ENCODE results near the gene ACSF2.

The ACSF2 gene

DNA sequence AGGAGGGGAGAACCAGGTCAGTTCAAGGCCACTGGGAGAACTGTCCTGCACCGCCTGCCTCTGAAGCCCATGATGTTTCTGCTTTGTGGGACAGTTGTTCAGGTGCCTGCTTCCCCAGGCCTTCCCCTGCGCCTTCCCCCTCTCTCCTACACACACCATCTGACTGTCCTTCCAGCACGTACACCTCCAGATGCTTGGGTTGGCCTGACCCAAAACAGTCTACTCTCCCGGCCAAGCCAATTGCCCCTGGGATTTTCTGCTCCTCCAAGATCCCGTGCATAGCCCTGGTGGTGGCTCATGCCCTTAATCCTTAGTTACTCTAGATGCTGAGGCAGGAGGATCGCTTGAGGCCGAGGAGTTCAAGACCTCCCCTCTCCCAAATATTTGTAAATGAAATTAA lies 52.0 kb downstream of the ACSF2 start:
- no peak for DNase-seq (ENCODE audit: low read depth in 2 of 2)

DNA sequence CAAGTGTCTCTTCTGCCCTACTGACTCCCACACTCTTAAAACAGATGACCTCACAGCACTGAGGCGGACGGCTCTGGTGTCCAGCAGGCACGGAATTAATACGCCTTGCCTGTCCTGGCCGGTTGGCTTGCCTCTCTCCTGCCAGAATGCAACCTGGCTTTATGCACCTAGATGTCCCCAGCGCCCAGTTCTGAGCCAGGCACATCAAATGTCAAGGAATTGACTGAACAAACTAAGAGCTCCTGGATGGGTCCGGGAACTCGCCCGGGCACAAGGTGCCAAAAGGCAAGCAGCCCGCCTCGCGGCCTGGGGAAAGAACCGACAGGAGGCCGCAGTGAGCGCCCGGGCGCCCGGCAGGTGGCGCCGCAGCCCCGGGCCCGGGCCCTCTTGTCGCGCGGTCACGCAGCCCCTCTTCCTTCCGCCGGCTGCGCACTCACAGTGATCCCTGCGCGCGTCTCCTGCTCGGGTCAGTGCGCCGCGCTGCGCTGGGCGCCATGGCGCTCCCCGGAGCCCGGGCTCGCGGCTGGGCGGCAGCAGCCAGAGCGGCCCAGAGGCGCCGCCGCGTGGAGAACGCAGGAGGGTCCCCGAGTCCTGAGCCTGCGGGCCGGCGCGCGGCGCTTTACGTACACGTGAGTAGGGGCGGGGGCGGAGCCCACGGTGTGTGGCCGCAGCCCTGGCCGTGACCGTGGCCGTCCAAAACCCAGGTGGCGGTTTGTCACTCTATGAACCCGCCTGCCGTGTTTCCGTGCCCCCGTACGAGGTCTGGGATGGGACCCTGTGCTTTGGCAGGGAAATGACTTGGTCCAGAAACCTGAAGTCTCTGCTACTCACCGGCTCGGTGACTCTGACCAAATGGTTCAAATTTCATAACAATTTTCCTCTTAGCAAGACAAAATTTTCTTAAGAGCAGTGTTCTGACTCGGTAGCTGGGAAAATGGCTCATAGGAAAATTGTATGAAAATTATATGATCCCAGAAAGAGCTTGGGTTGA lies 52.7 kb downstream of the ACSF2 start, which contains the start of gene RSAD1:
TSS of gene RSAD1 (plus strand) at position 470 of the 991 bp plus-strand sequence. CDS start at position 495, 25 bp downstream.
- peak; percentile 79 for DNase-seq (ENCODE audit: low read depth in 2 of 2)

DNA sequence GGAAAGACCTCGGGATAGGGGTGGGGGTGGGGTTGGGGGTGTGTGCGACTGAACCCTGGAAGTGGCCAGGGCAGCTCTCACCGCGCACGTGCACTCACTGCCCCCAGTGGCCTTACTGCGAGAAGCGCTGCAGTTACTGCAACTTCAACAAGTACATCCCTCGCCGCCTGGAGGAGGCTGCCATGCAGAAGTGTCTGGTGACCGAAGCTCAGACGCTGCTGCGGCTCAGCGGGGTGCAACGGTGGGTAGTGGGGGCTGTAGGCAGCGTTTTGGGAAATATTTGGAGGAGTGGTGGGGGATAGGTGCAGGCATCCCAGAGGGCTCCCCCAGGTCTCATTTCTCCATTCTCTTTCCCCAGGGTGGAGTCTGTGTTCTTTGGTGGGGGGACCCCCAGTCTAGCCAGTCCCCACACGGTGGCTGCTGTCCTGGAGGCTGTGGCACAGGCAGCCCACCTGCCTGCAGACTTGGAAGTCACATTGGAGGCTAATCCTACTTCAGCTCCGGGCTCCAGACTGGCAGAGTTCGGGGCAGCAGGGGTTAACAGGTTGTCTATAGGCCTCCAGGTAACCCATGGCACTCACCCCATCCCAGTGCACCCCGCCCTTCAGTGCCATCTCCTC lies 53.6 kb downstream of the ACSF2 start:
- DNase-seq (ENCODE audit: low read depth in 2 of 2), result peak; percentile 40 to 51

DNA sequence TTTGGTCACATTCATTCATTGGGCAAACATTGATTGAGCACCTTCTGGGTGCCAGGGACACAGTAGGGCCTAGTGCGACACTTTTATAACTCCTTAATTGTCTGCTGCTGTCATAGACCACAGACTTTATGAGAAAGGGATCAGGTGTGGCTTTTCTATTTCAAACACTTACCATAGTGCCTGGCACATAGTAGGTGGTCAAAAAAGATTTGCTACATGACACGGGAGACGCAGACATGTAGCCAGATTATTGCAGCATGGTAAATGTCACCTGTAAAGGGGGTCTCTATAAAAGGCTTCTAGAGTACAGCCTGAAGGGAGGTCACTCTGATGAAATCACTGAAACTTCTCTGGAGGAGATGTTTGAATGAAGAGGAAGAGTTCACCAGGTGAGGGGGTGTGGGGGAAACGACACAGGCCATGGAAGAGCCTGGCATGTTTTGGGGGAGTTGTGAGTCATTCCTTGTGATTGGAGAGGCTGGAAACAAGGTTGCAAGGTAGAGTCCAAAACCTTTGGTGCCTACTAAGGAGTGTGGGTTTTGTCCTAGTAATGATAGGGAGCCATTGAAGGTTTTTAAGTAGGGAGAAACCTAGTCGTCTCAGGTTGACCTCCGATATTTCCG lies 54.2 kb downstream of the ACSF2 start:
- no peak for DNase-seq (ENCODE audit: low read depth in 2 of 2)

DNA sequence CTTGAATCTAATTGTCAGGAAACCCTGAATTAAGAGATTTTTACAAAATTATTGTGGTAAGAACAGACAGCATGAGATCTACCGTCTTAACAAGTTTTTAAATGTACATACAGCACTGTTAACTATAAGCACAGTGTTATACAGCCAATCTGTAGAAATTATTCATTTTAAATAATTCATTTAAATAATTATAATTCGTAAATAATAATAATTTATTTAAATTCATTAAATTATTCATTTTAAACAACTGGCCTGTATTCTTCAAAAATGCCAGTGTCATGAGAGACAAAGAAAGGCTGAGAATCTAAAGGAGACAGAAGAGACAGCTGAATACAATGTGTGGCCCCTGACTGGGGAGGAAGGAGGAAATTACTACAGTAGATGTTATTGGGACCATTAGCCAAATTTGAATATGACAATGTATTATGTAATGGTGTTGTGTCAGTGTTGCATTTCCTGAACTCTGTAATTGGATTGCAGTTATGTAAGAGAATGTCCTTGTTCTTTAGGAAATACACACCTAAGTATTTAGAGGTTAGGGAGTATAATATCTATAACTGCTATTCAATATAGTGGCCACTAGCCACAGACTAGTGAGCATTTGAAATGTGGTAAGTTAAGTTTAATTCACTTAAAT lies 55.0 kb downstream of the ACSF2 start:
- DNase-seq (ENCODE audit: low read depth in 2 of 2), result no peak

DNA sequence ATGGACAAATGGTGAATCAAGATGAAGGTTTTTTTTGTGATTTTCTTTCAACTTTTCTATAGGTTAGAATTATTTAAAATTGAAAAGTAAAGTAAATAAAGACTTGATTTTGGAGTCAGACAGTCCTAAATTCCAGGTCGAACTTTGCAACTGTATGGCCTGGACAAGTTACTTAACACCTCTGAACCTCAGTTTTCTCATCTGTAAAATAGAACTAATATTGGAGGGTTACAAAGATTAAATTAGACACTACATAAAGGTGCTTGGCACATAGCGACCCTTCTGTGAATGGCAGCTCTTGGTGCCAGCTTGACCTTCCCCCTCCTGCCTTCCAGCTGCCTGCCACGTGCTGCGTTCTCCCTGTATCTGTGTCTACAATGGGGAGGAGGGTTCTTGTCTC lies 55.6 kb downstream of the ACSF2 start:
- no peak for DNase-seq (ENCODE audit: low read depth in 2 of 2)

DNA sequence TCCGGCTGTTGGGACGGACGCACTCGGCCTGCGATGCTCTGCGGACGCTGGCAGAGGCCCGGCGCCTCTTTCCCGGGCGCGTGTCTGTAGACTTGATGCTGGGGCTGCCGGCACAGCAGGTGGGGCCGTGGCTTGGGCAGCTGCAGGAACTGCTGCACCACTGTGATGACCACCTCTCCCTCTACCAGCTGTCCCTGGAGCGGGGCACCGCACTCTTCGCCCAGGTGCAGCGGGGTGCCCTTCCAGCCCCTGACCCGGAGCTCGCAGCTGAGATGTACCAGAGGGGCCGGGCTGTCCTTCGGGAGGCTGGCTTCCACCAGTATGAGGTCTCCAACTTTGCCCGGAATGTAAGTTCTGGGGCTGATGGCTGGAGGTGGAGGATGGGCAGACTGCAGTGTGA lies 56.1 kb downstream of the ACSF2 start:
- no peak for DNase-seq (ENCODE audit: low read depth in 2 of 2)

DNA sequence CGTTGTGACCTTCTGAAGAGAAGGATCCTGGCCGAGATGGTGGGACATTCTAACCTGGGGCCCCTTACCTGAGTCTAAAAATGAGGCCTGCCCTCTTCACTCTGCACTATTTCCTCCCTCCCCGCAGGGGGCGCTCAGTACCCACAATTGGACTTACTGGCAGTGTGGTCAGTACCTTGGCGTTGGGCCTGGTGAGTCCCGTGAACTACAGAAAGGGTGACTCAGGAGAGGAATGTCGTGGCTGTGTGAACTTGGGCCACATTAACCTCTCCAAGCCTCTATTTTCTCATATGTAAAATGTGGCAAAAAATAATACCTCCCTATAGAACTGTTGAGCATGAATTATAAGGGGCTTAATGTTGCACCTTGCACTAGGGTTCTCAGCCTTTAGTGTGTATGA lies 56.5 kb downstream of the ACSF2 start:
- DNase-seq (ENCODE audit: low read depth in 2 of 2), result peak; percentile 59 to 71

DNA sequence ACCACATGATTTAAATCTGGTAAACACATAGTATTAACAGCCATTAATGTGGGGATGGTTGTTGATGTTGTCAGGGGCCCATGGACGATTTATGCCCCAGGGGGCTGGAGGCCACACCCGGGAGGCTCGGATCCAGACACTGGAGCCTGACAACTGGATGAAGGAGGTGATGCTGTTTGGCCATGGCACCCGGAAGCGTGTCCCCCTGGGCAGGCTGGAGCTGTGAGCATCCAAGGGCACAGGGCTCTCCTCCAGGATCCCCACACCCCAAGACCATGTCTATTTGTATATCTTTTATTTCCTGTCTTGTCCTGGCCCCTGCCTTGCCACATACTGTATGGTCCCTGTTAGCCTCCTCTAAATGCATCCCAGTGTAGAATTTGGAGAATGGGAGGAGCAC lies 57.2 kb downstream of the ACSF2 start:
- no peak for DNase-seq (ENCODE audit: low read depth in 2 of 2)

DNA sequence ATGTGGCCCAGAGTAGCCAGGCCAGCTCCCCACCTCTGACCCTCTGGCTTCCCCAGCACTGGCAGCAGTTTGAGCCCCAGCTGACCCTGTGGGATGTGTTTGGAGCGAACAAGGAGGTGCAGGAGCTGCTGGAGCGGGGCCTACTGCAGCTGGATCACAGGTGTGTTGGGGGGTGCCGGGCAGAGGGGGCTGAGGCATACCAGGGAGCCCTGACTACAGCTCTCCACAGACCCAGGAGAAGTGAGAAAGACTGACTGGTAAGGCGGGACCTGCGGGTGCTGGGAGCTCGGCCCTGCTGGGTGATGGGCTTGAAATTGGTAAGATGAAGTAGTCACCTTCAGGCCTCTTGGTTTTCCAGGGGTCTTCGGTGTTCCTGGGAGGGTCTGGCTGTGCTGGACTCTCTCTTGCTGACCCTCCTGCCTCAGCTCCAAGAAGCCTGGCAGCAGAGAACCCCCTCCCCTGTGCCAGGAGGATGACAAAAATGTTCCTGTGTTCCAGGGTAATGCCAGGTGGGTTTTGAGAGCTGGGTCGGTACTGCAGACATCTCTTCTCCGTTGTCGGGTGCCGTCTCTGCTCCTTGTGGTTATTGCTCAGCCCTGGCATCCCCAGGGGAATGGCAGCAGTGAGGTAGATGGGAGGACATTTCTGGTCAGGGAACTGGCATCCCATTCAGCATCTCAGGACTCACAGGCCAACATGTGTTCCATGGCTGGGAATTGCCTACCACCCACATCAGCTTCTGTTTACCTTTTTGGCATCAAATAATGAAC lies 58.6 kb downstream of the ACSF2 start:
- no peak for DNase-seq (ENCODE audit: low read depth in 2 of 2)

DNA sequence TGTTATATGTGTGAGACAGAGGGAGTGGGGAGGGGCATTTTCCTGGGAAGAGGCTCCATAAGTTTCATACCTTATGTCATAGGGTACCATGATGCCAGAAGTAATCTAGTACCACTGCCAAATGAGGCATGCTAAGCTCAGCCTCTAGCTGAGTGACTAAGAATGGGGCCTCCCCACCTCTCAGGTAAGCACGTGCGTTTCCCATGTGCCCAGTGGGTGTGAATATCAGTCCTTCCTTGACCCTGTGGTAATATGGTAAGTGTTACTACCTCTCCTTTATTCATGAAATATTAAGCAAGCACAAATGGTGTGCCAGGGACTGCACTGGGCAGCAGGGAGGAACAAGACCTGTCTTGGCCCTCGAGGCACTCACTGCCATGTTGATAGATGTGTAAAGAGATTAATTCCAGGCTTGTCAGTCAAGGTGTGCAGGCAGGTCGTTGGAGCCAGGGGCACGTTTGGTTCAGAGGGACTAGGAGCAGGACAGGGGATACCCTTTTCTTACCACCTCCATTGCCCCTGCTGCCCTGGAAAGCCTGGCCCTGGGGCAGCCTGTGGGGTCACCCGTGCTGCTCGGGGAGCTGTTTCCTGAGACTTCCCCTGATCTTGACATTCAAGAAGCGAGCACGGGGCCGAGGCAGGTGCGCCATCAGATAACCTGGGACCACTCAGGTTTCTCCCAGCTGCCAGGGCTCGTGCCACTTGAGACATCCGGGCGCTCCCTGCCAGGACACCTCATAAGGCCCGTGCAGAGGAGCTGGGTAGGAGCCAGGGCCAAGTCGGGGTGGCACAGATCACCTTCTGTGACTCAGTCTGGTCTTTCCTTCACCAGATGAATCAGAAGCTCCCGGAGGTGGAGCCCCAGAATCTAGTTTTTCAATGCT lies 61.4 kb downstream of the ACSF2 start:
- DNase-seq (ENCODE audit: low read depth in 2 of 2), result no peak

DNA sequence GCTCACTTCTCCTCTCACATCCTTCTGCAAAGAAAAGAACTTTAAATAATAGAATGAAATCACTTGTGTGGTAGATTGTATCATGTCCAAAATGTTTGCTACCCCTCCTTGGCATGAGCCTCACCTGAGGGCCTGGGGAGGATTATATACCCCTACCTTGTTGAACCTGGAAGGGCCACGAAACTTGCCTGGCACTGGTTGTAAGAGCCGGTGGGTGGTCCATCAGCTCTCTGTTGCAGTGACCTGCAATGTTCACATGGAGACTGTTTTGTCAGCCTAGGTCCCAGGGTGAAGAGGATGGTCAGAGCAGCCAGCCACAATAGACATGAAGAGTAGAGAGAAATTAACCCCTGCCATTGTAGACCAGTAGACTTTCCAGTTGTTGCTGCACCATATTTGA lies 62.9 kb downstream of the ACSF2 start:
- no peak for DNase-seq (ENCODE audit: low read depth in 2 of 2)

DNA sequence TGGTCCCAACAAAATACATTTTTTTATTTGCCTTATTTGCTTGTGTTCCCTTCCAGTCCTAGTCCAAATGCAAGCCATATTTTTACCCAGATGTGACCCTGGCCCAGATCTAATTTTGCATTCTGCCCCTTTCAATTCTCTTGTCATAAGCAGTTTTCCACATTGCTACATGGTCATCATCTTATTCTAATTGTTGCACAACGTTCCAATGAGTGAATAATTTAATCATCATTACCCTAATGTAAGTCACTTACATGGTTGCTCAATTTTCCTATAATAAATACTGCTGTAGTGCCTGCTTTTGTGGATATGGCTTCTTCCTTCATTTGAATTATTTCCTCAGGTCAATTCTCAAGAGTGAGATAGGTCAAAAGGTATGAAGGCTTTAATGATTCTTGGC lies 65.5 kb downstream of the ACSF2 start:
- DNase-seq (ENCODE audit: low read depth in 2 of 2), result no peak

DNA sequence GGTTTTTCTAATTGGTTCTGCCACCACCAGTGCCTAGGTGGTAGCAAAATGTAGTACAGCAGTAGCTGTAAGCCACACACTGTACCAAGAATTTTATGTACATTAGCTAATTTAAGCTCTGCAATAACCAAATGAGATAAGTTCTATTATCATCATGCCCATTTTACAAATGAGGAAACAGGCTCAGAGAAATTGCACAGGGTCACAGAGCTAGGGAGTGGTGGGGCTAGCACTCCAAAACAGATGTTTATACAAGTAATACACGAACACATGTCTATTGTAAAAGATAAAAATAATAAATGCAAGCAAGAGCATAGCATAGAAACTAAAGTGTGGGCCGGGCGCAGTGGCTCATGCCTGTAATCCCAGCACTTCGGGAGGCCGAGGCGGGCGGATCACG lies 66.2 kb downstream of the ACSF2 start:
- no peak for DNase-seq (ENCODE audit: low read depth in 2 of 2)

DNA sequence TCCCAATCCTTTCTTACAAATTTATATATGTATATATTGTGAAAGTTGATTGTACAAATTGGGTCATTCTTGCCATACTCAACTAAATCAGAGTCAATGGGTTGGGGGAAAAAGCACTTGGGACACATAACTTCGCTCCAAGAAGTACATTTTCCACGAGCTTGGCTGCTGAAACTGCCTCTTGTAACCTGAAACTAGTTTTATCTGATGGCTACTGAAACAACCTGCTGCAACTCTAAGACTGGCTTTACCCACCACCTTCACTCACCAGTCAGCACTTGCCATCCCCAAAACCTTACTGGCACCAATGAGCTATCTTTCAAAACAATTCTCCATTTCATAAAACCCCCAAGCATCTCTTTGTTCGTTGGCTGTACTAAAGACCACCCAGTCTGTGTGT lies 67.7 kb downstream of the ACSF2 start:
- no peak for DNase-seq (ENCODE audit: low read depth in 2 of 2)

DNA sequence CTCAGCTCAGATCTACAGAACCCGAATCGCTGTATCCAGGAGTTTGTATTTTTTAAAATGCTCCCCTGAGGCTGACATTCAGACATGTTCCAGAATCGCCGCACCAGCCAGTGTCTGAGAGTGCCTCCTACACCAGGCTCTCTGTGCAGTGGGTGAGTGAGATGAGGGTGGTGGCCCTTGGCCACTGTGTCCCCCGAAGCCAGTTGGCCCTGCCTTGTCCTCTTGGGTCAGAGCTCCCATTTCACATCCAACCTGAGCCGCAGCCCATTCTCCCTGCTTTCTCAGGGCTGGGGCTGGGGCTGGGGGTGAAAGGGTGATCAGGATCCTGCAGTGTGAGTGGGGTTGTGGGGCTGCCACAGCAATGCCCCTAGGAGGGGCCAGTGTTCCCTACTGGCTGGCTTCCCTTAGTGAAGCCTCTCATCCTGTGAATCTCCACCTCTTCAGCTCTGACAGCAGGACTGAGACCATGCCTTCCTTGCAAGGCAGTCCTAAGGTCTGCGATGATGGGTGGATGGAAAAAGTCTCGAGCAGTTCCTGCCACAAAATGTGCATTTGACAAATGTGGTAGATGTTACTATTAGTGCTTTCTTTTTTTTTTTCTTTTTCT lies 69.3 kb downstream of the ACSF2 start:
- no peak for DNase-seq (ENCODE audit: low read depth in 2 of 2)

DNA sequence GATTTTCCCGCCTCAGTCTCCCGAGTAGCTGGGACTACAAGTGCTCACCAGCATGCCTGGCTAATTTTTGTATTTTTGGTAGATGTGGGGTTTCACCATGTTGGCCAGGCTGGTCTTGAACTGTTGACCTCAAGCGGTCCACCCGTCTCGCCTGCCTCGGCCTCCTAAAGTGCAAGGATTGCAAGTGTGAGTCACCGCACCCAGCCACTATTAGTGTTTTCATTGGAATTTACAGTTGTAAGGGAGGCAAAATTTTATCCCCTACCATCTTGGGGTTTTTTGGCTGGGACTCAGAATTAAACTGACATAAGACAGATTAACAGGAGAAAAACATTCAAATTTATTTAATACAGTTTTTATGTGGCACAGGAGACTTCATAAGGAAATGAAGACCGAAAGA lies 69.9 kb downstream of the ACSF2 start:
- no peak for DNase-seq (ENCODE audit: low read depth in 2 of 2)

DNA sequence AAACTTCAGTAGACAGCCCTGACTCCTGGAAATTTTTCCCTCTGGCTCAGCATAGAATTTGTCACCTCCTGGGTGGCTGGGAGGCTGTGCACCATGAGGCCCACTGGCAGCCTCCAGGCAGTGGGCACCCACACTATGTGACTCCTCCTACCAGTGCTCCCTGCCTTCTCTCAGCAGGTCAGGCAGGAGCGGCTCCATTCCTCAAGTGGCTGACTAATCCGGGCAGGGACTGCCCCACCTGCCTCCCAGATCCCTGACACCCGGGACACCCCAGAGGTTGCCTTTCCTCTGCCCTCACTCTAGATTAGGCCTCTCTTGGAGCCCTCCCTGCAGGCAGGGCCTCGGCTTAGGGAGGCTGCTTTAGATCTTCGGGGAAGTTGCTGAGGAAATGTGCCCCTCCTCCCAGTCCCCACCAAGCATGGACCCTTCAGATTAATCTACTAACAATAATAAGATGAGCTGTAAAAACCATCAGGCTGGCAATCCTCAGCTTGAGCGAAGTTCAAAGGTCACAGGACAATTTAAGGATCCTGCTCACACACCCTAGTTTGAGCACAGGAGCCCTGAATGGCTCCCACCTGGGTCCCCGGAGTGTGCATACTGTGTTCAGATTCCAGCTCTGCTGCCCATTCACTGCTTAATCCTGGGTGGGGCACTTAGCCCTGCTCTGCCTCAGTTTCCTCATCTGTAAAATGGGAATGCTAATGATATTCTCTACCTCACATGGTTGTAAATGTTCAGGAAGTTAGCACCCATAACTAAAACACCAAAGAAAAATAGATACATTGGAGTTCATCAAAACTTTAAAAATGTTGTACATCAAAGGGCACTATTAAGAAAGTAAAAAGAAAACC lies 72.2 kb downstream of the ACSF2 start:
- DNase-seq (ENCODE audit: low read depth in 2 of 2), result no peak

DNA sequence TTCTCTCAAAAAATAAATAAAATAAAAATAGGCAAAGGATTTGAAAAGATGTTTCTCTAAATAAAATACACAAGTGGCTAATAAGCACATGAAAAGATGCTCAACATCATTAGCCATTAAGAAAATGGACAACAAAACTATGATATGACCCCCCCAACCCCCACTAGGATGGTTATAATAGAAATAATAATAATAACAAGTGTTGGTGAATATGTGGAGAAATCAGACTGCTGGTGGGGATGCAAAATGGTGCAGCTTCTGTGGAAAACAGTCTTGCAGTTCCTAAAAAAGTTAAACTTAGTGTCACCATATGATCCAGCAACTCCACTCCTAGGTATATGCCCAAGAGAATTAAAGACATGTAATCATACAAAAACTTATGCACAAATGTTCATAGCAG lies 73.3 kb downstream of the ACSF2 start:
- DNase-seq (ENCODE audit: low read depth in 2 of 2), result no peak
